Measurements from ENCODE around the gene EFHC2.
A peak's percentile ranks its signal among the peaks of the same experiment; 100 is the strongest.

The EFHC2 gene

DNA sequence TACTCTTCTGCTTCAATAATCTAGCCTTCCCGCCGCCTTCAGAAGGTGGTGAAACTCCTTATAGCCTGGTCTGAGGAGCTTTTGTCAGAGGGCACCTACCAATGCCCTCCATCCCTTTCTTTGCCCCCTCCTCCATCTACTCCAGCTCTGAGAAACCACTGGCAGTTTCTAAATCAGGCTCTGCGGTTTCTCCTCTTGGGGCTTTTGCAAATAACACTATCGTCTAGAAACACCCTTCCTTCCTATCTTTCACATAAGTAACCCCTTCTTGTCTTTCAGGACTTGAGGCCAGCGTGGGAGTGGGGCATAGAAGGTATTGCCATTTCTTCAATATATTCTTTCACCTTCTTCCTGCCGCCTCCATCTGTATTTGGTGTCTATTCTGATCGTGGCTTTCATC is 1.2 kb upstream of the EFHC2 start:
- in situ Hi-C loops (cut with MboI; ENCODE audit: low sequenced_read_pairs, unreplicated experiment), result no loop called here
- TF ChIP-seq, protein P1, sequence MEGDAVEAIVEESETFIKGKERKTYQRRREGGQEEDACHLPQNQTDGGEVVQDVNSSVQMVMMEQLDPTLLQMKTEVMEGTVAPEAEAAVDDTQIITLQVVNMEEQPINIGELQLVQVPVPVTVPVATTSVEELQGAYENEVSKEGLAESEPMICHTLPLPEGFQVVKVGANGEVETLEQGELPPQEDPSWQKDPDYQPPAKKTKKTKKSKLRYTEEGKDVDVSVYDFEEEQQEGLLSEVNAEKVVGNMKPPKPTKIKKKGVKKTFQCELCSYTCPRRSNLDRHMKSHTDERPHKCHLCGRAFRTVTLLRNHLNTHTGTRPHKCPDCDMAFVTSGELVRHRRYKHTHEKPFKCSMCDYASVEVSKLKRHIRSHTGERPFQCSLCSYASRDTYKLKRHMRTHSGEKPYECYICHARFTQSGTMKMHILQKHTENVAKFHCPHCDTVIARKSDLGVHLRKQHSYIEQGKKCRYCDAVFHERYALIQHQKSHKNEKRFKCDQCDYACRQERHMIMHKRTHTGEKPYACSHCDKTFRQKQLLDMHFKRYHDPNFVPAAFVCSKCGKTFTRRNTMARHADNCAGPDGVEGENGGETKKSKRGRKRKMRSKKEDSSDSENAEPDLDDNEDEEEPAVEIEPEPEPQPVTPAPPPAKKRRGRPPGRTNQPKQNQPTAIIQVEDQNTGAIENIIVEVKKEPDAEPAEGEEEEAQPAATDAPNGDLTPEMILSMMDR (IDR thresholded peaks at IDR 0.05; ENCODE audit: borderline replicate concordance, control extremely low read depth, extremely low read depth, insufficient read depth, missing control alignments), result no peak
- DNase-seq (ENCODE audit: low spot score), result no peak

DNA sequence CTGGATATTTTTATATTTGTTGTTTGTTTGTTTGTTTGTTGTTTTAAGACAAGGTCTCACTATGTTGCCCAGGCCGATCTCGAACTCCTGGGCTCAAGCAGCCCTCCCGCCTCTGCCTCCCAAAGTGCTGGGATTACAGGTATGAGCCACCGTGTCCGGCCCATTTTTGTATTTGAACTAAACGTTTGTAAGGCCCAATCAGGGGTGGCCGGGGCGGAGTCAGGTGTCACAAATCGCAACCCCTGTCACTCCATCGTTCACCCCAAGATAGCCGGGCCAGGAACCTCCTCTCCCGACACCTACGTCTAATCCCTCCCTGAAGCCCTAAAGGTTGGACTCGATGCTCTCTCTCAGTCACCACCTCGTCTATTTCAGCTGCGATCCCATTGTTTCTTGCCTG is 722 bp upstream of the EFHC2 start:
- TF ChIP-seq, protein P1 (IDR thresholded peaks at IDR 0.05; ENCODE audit: borderline replicate concordance, control extremely low read depth, extremely low read depth, insufficient read depth, missing control alignments), result no peak
- in situ Hi-C loops (cut with MboI; ENCODE audit: low sequenced_read_pairs, unreplicated experiment), result no loop called here
- DNase-seq (ENCODE audit: low spot score), result peak; percentile 13

DNA sequence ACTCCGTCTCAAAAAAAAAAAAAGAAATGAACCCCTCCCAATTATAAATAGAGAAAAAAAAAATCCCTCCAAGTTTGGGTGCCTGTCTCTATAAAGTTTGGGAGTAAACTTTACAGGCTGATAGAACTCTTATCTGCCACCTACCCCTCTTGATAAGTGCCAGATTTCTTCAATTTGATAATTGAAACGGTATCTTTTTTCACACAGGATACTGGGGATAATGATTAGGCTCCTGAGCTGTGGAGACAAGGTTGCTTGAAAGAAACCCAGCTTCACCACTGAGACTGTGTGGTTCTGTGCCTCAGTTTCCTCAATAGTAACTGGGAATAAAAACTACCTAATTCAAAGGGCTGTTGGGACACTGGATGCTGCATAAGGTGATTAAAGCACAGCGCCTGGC is 606 bp downstream of the EFHC2 start:
- TF ChIP-seq, protein P1 (IDR thresholded peaks at IDR 0.05; ENCODE audit: borderline replicate concordance, control extremely low read depth, extremely low read depth, insufficient read depth, missing control alignments), result no peak
- DNase-seq (ENCODE audit: low spot score), result no peak
- in situ Hi-C loops (cut with MboI; ENCODE audit: low sequenced_read_pairs, unreplicated experiment), result no loop called here

DNA sequence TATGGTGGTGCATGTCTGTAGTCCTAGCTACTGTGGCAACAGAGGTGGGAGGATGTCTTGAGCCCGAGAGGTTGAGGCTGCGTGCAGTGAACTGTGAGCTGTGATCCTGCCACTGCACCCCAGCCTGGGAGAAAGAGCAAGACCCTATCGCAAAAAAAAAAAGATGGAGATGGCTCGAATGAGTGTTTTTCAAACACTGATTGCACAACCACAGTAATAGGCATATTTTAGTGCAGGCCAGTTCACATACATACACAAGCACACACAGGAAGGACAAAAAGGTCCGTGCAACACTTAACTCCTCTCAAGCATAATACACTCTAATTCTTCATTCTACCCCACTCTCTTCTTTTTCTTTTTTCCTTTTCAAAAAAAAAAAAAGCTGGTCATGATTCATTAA is 5.1 kb downstream of the EFHC2 start:
- TF ChIP-seq, protein P1 (IDR thresholded peaks at IDR 0.05; ENCODE audit: borderline replicate concordance, control extremely low read depth, extremely low read depth, insufficient read depth, missing control alignments), result no peak
- DNase-seq (ENCODE audit: low spot score), result no peak
- in situ Hi-C loops (cut with MboI; ENCODE audit: low sequenced_read_pairs, unreplicated experiment), result no loop called here

DNA sequence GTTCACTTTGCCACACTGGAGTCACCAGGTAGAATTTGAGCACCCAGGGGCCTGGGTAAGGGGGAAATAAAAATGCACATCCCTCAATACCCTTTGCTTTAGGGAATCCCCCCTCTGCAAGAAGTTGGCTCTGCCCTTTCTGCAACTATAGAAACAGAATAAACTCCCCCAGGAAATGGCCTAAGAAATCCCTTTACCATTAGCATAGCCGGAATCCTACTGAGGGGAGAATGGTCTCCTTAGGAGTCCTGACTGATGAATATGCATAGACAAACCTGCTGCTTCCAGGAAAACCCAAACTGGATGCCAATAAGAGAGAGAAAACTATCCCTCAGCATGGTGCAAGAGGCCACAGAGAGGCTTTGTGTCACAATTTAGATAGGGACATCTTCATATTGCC is 11.0 kb downstream of the EFHC2 start:
- in situ Hi-C loops (cut with MboI; ENCODE audit: low sequenced_read_pairs, unreplicated experiment), result no loop called here
- DNase-seq (ENCODE audit: low spot score), result no peak
- TF ChIP-seq, protein P1 (IDR thresholded peaks at IDR 0.05; ENCODE audit: borderline replicate concordance, control extremely low read depth, extremely low read depth, insufficient read depth, missing control alignments), result no peak

DNA sequence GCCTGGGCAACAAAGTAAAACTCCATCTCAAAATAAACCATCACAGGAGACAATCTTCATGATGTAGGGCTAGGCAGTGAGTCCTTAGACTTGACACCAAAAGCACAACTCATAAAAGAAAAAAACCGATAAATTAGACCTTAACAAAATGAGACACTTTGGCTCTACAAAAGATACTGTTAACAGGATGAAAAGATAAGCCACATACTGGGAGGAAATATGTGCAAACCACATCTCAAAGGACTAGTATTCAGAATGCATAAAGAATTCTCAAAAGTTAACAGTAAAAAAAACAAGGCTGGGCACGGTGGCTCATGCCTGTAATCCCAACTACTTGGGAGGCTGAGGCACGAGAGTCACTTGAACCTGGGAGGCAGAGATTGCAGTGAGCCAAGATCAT is 13.2 kb downstream of the EFHC2 start:
- in situ Hi-C loops (cut with MboI; ENCODE audit: low sequenced_read_pairs, unreplicated experiment), result no loop called here
- no peak for DNase-seq (ENCODE audit: low spot score)
- TF ChIP-seq, protein P1 (IDR thresholded peaks at IDR 0.05; ENCODE audit: borderline replicate concordance, control extremely low read depth, extremely low read depth, insufficient read depth, missing control alignments), result no peak

DNA sequence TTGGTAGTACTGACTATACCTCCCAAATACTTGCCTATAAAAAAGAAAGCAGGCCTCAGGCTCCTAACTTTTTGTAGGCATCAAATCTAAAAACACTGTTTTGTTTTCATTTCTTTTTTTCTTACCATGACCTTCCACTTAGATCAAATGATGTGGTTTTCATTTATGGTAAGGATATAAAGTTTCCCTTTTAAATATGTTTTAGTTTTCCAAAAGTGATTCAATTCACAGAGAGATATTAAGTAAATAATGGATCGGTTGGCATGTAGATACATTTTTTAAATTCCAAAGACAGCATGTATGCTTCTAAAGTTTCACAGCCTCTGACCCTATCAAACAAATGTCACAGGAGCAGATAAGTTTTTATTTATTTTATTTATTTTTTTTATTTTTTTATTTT is 23.9 kb downstream of the EFHC2 start:
- DNase-seq (ENCODE audit: low spot score), result no peak
- TF ChIP-seq, protein P1 (IDR thresholded peaks at IDR 0.05; ENCODE audit: borderline replicate concordance, control extremely low read depth, extremely low read depth, insufficient read depth, missing control alignments), result no peak
- in situ Hi-C loops (cut with MboI; ENCODE audit: low sequenced_read_pairs, unreplicated experiment), result no loop called here

Measured in GM13976 (cell line).